HG02885 (cell line): ENCODE results near the gene PDE7B.

Source experiments
- ATAC-seq: cut with Tn5 transposase; IDR thresholded peaks from one replicate; pipeline ENCODE4 v1.9.1; 2021; ENCODE audit warnings: mild to moderate bottlenecking; ENCODE audit not compliant: unreplicated experiment, poor library complexity

PDE7B gene

GRCh38 chr6:135851442-135852271 lies at the start of gene PDE7B:
PDE7B (plus strand) TSS chr6:135851701.
- ATAC-seq: peak; percentile 87

GRCh38 chr6:135801755-135802465 lies 49.6 kb upstream of the PDE7B start:
- ATAC-seq: no peak

- no peak for ATAC-seq
Measured at GRCh38 chr6:135810486-135810885, 41.0 kb upstream of the PDE7B start.

- ATAC-seq: no peak
Measured at GRCh38 chr6:135811170-135811569, 40.3 kb upstream of the PDE7B start.

GRCh38 chr6:135811644-135812526 lies 39.6 kb upstream of the PDE7B start:
- ATAC-seq: no peak

- ATAC-seq: no peak
Measured at GRCh38 chr6:135813401-135813800, 38.1 kb upstream of the PDE7B start.

GRCh38 chr6:135814043-135814442 lies 37.5 kb upstream of the PDE7B start:
- ATAC-seq: no peak

- no peak for ATAC-seq
Measured at GRCh38 chr6:135815216-135815615, 36.3 kb upstream of the PDE7B start.

- no peak for ATAC-seq
Measured at GRCh38 chr6:135817035-135817434, 34.5 kb upstream of the PDE7B start.

- no peak for ATAC-seq
Measured at GRCh38 chr6:135819665-135820064, 31.8 kb upstream of the PDE7B start.

GRCh38 chr6:135820340-135820739 lies 31.2 kb upstream of the PDE7B start:
- no peak for ATAC-seq

GRCh38 chr6:135823851-135824250 lies 27.6 kb upstream of the PDE7B start:
- ATAC-seq: no peak

GRCh38 chr6:135826236-135826804 lies 25.2 kb upstream of the PDE7B start:
- no peak for ATAC-seq

GRCh38 chr6:135828021-135828420 lies 23.5 kb upstream of the PDE7B start:
- no peak for ATAC-seq

GRCh38 chr6:135830452-135830881 lies 21.0 kb upstream of the PDE7B start:
- ATAC-seq: no peak

GRCh38 chr6:135831016-135831415 lies 20.5 kb upstream of the PDE7B start:
- no peak for ATAC-seq

GRCh38 chr6:135832166-135832565 lies 19.3 kb upstream of the PDE7B start:
- no peak for ATAC-seq

- no peak for ATAC-seq
Measured at GRCh38 chr6:135833771-135834170, 17.7 kb upstream of the PDE7B start.

GRCh38 chr6:135837735-135838449 lies 13.6 kb upstream of the PDE7B start:
- no peak for ATAC-seq

GRCh38 chr6:135839121-135839520 lies 12.4 kb upstream of the PDE7B start:
- no peak for ATAC-seq
